ENCODE measurements around the gene ZSWIM8. TPM values are rescaled to one million over a fixed set of nuclear protein-coding genes. Genes with fewer than 3 reads are reported as not detected.
"Not testable (repeated sequence)": the region's sequence is repeated elsewhere in the genome, so short reads cannot be mapped to it uniquely, and the experiment has no call there.

ZSWIM8 gene
- total RNA-seq, 1 donor from 2014 or later, result 123 TPM

DNA sequence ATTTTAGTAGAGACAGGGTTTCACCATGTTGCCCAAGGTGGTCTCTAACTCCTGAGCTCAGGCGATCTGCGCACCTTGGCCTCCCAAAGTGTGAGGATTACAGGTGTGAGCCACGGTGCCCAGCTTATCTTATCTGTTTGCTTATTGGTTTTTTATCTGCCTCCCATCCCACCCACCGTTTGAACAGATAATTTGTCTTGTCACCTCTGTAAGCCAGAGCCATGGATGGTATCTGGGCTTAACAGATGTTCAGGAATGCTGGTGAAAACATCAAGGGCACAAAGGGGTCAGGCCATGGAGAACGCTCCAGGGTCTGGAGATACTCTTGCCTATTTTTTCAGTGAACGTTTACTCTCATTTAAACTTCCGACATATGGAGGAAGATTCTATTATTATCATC is 38.0 kb downstream of the ZSWIM8 start:
- Histone ChIP-seq H3K4me3 (no peak overlapping the region), H3K4me1 (peaks cover 21% of the 10 kb centered on the region), H3K27me3 (no peaks in the 10 kb centered on the region), H3K36me3 (peaks cover 4 to 22% of the 10 kb centered on the region in 2 donors), H3K9me3 (no peaks in the 10 kb centered on the region), H3K27ac (no peak overlapping the region)
- TF ChIP-seq CTCF (IDR thresholded peaks at IDR 0.05) (no peak), POLR2A (IDR thresholded peaks at IDR 0.05) (no peak), POLR2AphosphoS5 (IDR thresholded peaks at IDR 0.05; ENCODE audit: insufficient read depth in 1 of 2, low read depth in 1 of 2) (no peak)
- no peak for DNase-seq (ENCODE audit: extremely low spot score in 2 of 2)
- intact Hi-C loops (cut with DNase I), result no loop called here

DNA sequence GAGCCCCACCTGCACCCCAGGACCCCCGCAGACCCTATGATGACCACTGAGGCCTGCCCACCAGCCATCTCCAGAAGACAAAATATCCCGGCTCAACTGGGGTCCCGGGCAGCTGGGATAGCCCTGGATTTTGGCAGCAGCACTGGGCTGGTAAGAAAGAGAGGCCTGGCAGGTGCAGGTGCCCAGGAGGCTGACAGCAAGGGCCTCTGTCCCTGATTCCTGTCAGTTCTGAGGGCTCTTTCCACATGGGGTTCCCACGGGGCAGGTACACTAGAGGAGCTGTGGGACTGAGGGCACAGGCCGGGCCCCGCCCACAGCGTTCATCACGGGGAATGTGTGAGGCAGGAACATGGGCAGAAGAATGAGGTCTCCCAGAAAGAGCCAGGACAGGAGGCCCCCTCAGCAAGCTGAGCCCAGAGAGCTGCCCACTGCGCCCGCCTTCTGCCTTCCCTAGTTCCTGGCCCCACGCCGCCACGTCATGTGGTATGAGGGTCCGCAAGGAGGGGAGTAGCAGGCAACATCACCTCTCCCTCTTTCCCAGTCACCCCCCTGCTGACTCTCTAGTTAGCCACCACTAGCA is 38.8 kb downstream of the ZSWIM8 start:
- no peaks in the 10 kb centered on the region for H3K9me3 ChIP-seq
- H3K27me3 ChIP-seq, result no peaks in the 10 kb centered on the region
- intact Hi-C loops (cut with DNase I), result no loop called here
- TF ChIP-seq POLR2A (IDR thresholded peaks at IDR 0.05) (no peak), CTCF (IDR thresholded peaks at IDR 0.05) (no peak), POLR2AphosphoS5 (IDR thresholded peaks at IDR 0.05; ENCODE audit: insufficient read depth in 1 of 2, low read depth in 1 of 2) (no peak)
- no peak for DNase-seq (ENCODE audit: extremely low spot score in 2 of 2)
- peaks cover 13% of the 10 kb centered on the region for H3K4me1 ChIP-seq
- peaks cover 4 to 22% of the 10 kb centered on the region in 2 donors for H3K36me3 ChIP-seq
- no peak overlapping the region for H3K4me3 ChIP-seq
- no peak overlapping the region for H3K27ac ChIP-seq

DNA sequence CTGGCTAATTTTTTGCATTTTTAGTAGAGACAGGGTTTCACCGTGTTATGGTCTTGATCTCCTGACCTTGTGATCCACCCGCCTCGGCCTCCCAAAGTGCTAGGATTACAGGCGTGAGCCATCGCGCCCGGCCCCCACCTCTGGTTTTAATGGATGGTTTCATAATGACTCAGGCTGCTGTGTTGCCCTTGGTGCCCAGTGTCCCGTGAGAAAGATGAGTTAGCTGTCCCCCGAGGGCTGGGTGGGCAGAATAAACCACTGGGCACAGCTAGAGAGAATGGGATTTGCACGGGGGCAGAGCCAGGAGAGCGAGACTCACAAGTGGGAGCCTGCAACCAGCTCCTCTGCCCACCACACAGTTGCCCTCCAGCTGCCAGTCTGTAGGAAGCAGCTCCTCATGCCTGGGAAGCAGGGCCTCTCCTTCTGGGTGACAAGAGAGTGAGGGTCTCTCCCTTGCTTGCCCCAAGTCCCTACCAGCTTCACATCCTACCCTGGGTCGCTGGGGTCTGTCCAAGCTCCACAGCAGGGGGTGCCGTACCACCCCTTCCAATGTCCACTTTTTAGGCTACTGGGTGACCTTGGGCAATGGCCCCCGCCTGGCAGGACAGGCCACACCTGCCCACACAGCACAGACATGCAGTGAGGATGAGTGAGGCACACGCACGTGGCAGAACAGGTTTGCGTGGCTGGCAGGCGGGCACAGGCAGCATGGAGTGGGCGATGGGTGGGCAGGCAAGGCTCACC is 42.1 kb downstream of the ZSWIM8 start:
- intact Hi-C loops (cut with DNase I), result no loop called here
- H3K27ac ChIP-seq, result no peak overlapping the region

DNA sequence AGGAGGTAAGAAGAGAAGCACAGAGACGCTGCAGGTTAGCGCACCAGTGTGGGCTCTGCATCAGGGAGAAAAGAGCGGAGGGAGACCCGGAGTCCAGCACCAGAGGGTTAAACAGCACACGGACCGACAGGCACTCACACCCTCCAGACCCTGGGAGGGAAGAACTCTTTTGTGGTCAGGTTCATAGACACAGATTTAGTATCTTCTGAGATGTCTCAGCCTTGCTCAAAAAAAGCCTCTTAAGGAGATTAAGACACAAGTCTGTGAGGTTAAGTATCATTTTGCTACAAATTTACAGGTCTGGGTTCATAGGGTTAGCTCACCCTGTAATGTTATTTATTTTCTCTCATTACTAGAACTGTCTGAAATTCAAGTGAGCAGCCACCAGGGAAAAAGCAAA is 42.8 kb downstream of the ZSWIM8 start:
- H3K36me3 ChIP-seq, result peaks cover 0 to 19% of the 10 kb centered on the region in 2 donors
- no peak for DNase-seq (ENCODE audit: extremely low spot score in 2 of 2)

More for the DNA sequence above, 42.1 kb downstream of the ZSWIM8 start:
- no peak for DNase-seq (ENCODE audit: extremely low spot score in 2 of 2)
- Histone ChIP-seq H3K27me3 (no peaks in the 10 kb centered on the region), H3K9me3 (no peaks in the 10 kb centered on the region), H3K36me3 (peaks cover 0 to 22% of the 10 kb centered on the region in 2 donors), H3K4me3 (no peak overlapping the region), H3K4me1 (peaks cover 3% of the 10 kb centered on the region)
- no peak for TF ChIP-seq POLR2AphosphoS5 (IDR thresholded peaks at IDR 0.05; ENCODE audit: insufficient read depth in 1 of 2, low read depth in 1 of 2)
- TF ChIP-seq POLR2A (IDR thresholded peaks at IDR 0.05), result no peak
- no peak for TF ChIP-seq CTCF (IDR thresholded peaks at IDR 0.05)

DNA sequence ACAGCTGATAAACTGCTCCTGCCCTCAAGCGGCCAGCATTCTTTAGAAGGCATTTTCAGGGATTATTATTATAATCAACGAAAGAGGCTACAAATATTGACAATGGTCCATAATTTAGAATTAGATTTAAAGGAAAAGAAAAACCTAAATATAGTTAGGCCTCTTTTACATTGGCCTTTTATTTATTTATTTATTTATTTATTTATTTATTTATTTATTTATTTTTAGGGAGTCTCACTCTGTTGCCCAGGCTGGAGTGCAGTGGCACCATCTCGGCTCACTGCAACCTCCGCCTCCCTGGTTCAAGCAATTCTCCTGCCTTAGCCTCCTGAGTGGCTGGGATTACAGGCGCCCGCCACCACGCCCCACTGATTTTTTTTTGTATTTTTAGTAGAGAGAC is 43.7 kb downstream of the ZSWIM8 start:
- H3K4me3 ChIP-seq; H3K9me3 ChIP-seq; intact Hi-C loops (cut with DNase I); H3K27ac ChIP-seq; H3K27me3 ChIP-seq; DNase-seq (ENCODE audit: extremely low spot score in 2 of 2); H3K4me1 ChIP-seq; H3K36me3 ChIP-seq: not testable (repeated sequence)

More for the DNA sequence above, 42.8 kb downstream of the ZSWIM8 start:
- H3K27me3 ChIP-seq, result no peaks in the 10 kb centered on the region
- H3K9me3 ChIP-seq, result no peaks in the 10 kb centered on the region
- peaks cover 3% of the 10 kb centered on the region for H3K4me1 ChIP-seq
- H3K27ac ChIP-seq, result no peak overlapping the region
- intact Hi-C loops (cut with DNase I), result no loop called here
- H3K4me3 ChIP-seq, result no peak overlapping the region
- TF ChIP-seq POLR2A (IDR thresholded peaks at IDR 0.05), result no peak
- no peak for TF ChIP-seq CTCF (IDR thresholded peaks at IDR 0.05)
- no peak for TF ChIP-seq POLR2AphosphoS5 (IDR thresholded peaks at IDR 0.05; ENCODE audit: insufficient read depth in 1 of 2, low read depth in 1 of 2)
